22Rv1 (cell line): ENCODE data around the gene EOMES.

Experiments used
- ZFX ChIP-seq: fragments of 450-650 bp; IDR thresholded peaks from 2 replicates; pipeline ENCODE4 v1.6.1; 2017; ENCODE audit warnings: antibody characterized with exemption, borderline replicate concordance
- TF ChIP-seq, protein P1 (sequence below): fragments of 450-650 bp; IDR thresholded peaks from 2 replicates; pipeline ENCODE4 v1.5.1; 2017; ENCODE audit warnings: mild to moderate bottlenecking

- TF ChIP-seq, protein P1, sequence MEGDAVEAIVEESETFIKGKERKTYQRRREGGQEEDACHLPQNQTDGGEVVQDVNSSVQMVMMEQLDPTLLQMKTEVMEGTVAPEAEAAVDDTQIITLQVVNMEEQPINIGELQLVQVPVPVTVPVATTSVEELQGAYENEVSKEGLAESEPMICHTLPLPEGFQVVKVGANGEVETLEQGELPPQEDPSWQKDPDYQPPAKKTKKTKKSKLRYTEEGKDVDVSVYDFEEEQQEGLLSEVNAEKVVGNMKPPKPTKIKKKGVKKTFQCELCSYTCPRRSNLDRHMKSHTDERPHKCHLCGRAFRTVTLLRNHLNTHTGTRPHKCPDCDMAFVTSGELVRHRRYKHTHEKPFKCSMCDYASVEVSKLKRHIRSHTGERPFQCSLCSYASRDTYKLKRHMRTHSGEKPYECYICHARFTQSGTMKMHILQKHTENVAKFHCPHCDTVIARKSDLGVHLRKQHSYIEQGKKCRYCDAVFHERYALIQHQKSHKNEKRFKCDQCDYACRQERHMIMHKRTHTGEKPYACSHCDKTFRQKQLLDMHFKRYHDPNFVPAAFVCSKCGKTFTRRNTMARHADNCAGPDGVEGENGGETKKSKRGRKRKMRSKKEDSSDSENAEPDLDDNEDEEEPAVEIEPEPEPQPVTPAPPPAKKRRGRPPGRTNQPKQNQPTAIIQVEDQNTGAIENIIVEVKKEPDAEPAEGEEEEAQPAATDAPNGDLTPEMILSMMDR = no peak
- no peak for TF ChIP-seq ZFX
Measured at GRCh38 chr3:27714692-27715453, 7.2 kb downstream of the EOMES start.
